Activated T-cell treated with anti-CD3 and anti-CD28 coated beads for 1 hour (primary cell): Measurements from ENCODE around the gene ADAMTS12.

Experiments
- DNase-seq: peaks from one replicate; pipeline ENCODE4 v3.0.0-alpha.2; 2020; ENCODE audit warnings: low read depth

The ADAMTS12 gene

DNA sequence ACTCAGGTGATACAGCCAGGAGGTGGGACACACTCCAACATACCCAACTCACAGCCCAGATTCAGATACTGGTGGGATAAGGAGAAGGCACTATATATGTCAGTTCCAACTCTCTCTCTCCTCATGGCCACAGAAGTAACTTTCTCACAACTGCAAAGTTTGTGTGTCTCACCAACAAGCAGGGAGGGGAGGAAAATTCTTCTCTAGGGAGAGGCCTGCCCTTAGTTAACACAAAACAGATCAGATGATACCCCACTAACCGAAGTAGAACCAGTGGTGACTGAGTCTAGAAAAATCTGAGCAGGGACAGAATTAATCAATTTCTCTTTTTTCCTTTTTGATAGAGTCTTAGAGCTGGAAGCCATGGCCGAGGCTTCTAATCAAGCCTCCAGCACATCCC is 133.1 kb downstream of the ADAMTS12 start:
- no peak for DNase-seq

GRCh38 chr5:33756491-33756890 is 135.3 kb downstream of the ADAMTS12 start:
- DNase-seq, result no peak

- DNase-seq, result no peak
Measured at GRCh38 chr5:33755231-33755630, 136.6 kb downstream of the ADAMTS12 start.

- DNase-seq, result no peak
Measured at GRCh38 chr5:33753704-33754103, 138.1 kb downstream of the ADAMTS12 start.

DNA sequence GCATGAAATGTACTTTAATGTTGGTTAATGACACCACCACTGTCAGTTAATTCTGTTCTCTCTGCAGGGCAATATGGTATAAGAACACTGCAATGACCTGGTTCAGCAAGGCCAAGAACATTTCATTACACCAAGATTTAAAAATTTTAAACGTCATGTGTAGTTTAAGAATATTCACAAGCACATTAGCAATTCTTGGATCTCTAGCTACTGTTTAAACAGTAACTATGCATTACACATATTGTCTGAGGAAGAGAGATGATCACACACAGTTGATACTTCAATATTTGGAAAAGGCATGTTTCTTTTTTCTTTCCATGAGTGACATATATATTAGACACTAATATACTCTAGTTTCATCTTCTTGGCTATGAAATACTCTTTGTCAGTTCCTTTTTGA is 143.0 kb downstream of the ADAMTS12 start:
- no peak for DNase-seq

DNA sequence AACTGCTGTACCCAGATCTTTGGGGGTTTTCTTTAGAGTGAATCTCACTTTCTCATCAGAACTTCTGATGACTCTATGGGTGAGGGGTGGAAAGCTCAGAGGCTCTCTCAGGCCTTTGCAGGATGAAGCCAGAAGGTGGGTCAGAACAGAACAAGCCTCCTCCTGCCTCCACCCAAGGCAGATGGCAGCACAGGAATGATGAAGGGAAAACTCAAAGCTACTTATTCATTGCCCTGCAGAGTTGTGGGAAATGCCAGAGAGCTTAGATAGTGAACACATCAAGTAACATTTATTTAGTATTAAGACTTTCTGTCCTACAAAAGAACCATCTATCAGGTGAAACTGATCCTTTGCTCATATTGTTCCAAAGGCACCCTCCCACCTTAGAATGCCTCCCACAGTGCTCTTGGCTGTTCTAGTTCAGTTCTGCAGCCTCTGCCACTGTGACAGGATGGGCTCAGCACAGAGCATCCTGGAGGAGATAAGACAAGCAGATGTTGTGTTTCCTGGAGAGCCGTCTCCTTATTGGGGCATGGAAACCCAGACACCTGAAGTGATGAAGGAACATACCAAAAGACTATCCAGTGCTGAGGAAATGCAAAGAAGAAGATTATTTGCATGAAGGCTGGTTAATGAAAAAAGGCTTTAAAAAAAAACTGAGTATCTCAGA is 146.6 kb downstream of the ADAMTS12 start:
- no peak for DNase-seq

GRCh38 chr5:33743099-33743498 is 148.7 kb downstream of the ADAMTS12 start:
- no peak for DNase-seq

- DNase-seq, result no peak
Measured at GRCh38 chr5:33742181-33742580, 149.6 kb downstream of the ADAMTS12 start.

DNA sequence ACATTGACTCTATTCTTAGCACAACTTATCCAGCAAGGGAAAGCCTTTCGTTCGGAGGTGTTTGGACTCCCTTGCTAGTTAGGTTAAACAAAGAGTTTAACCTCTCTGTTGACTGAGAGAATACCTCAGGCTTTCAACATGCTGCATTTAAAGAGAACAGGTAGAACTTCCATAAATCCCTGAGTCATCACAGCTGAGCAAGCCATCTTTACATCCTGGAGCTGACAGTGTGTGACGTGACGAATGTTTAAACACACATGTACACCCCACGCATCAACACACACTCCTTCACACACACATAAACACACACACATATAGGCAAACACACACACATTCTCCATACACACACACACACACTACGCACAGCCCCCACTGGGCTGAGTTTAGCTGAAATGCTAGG is 152.8 kb downstream of the ADAMTS12 start:
- no peak for DNase-seq

DNA sequence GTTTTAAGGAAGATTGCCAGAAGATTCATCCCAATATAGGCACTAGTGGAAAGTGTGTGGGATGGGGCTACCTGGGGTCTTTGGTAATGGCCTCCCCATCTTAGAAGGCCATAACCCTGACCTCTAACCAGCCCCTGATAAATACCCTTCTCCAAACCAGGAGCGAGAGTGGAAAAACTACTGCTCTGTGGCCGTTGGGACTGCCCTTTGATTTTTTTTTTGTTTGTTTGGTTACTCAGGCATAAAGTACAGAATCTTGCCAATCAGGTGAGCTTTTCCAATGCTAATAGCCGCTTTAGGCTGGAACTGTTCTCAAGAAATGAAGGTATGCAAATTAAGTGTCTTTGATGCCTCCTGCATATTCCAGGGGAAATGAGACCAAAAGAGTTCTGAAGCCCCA is 153.7 kb downstream of the ADAMTS12 start:
- no peak for DNase-seq

DNA sequence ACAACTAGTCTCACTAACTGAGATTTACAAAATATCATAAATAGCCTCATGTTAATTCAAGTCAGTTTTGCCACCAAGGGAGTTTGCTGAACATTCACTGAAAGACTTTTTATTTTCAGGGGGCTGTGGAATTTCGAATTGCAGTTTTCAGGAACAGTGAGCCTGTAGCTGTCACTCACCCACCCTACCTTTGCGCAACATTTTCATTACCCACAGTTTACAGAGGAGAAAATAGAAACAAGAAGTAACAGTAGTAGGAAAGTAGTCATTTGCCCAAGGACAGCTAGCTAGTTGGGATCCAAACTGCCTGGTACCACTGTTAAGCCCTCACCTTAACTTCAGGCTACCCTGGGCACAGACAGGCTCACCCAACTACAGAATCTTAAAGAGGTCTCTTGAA is 154.1 kb downstream of the ADAMTS12 start:
- DNase-seq, result no peak

DNA sequence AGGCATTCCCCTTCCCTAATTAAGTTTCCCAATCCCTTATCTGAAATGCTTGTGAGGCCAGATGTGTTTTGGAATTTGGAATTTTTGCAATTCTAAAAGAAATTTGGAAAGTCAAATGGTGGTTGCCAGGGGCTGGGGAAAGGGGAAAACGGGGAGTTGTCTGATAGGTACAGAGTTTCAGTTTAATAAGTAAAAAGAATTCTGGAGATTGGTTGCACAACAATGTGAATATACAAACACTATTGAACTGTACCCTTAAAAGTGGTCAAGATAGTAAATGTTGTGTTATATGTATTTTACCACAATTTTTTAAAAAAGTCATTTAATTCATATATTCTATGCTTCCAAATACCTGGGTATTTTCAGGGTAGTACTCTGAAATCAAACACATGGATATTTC is 154.5 kb downstream of the ADAMTS12 start:
- DNase-seq, result no peak

DNA sequence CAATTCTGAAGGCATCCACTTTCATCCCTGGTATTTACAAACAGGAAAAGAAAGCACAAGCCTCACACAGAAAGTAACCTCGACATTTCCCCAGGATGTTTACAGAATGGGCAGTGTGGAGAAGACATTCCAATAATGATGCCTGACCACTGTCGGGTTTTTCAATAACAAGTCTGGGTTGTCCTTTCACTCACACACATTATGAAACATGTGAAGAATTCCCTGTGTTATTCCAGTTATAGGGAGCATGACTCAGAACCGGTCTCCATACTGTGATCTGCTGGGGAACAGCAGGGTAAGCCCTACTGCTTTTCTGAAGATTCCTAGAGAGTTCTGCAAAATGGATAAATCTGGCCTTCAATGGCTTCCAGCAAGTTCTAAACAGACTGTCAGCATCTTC is 155.3 kb downstream of the ADAMTS12 start:
- DNase-seq, result no peak

- no peak for DNase-seq
Measured at GRCh38 chr5:33735072-33735471, 156.7 kb downstream of the ADAMTS12 start.

DNA sequence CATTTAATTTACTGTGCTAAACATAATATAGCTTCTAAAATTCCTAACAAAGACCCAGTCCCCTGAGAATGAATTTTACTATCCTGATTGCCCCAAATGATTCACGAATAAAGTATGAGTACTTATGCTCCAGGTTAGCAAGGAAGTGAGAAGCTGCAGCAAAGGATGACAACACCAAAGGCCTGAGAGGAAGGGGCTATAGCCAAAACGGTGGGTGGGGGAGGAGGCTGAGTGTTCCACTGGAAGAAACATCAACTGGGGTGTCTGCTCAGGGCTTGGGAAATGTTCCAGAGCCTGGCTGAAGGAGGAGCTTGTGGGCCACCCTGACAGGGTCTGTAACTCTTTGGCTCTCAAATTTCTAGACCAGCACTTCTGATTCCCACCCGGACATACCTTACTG is 157.3 kb downstream of the ADAMTS12 start:
- DNase-seq, result no peak

DNA sequence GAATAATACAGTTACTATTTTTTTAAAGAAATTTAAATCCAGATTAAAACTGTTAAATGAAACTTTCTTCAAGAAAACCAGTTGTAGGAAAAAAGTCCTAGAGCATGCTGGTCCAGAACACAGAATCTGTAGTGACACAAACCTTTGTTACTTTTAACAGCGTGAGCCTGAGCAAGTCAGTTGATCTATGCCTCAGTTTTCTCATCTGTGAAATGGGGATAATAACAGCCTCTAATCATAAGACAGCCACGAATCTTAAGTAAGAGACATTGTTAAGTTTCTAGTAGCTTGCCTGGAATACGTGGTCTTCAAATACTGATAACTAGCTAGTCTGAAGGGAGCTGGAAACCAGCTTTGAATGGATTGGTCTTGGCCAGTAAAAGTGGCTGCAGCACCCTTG is 158.6 kb downstream of the ADAMTS12 start:
- no peak for DNase-seq

- DNase-seq, result no peak
Measured at GRCh38 chr5:33726422-33727165, 165.2 kb downstream of the ADAMTS12 start.

GRCh38 chr5:33725806-33726205 is 166.0 kb downstream of the ADAMTS12 start:
- DNase-seq, result no peak

DNA sequence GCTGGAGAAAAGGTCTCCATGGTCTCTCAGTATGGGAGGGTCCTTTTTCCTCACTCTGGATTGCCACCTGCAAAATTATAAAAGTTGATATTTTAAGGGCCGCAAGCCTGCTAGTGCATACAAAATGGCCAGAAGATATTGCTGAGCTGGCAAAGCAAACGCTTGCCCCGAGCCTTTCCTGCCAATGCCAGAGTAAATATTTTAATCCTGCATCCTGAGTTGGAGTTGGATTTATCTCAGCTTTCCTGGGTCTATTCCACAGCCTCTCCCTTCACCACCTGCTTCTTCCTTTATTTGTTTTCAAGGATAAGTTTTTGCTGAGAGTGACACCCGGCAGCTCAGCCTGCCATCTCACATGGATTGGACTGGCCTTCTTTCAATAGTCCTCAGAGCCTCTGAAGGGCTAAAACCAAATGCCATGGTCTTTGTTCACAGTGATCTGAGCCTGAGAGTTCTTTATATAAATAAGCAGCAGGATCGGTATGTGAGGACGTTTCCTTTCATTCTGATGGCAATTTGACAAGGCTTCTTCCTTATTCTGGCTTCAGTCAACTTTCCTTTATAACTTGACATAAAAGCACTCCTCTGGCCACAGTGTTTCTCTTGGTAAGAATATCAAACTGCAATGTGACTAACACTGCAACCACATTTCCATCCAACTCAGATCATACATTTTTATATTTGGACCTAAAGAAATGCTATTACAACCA is 170.1 kb downstream of the ADAMTS12 start:
- DNase-seq, result no peak

DNA sequence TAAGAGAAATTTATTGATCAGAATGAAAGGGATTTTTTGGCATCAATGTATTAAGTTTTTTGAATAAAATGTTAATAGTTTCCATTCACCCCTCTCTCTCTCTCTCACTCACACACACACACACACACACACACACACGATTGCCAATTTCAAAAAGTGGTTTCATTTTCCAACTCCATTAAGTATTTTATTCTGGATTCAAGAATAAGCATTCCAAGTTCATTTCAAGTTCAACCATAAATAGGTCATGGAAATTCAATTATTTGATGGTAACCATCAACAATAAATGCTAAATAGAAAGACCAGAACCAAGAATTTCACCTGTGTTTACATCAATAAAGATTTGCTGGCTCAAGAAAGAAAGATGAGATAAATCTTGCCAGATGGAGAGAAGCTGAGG is 171.6 kb downstream of the ADAMTS12 start:
- DNase-seq, result no peak

GRCh38 chr5:33719769-33720168 is 172.0 kb downstream of the ADAMTS12 start:
- DNase-seq, result no peak

GRCh38 chr5:33715661-33716060 is 176.1 kb downstream of the ADAMTS12 start:
- no peak for DNase-seq

DNA sequence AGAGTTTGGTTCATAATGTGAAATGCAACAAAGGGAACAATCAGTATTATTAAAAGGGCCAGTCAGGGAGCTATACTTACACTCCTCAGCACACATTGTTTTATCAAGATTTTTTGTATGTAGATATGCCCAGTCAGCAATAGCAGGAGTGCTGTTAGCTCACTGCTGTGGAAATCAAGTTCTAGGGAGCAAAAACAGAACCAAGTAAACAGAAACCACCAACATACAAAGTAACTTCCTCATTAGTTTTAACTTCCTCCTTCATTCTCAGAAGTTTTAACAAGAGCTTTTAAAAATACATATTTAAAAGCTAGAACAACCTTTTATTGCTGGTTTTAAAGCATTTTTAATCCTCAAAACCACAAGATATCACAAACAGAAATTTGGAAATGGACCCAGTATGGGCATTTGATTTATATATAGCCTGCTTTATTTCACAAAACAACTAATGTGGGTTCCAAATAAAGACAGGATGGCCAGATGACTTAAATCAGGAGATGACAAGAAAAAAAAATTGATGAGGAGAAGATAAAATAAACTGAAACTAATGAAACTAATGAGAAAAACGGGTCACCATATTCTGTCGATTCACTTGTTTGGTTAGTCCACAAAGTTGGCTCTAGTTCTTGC is 178.5 kb downstream of the ADAMTS12 start:
- DNase-seq, result no peak
